ENCODE results near the gene BCAP31.
"Not testable (repeated sequence)": the region's sequence is repeated elsewhere in the genome, so short reads cannot be mapped to it uniquely, and the experiment has no call there.

BCAP31 gene

GRCh38 chrX:153763989-153764755 lies 40.0 kb upstream of the BCAP31 start, which contains the start of gene PLXNB3:
PLXNB3 (plus strand) TSS chrX:153764249; CDS start chrX:153765536, 1,287 bp downstream.
- DNase-seq: no peak

GRCh38 chrX:153763298-153763932 lies 39.2 kb upstream of the BCAP31 start:
- DNase-seq: no peak

- no peak for DNase-seq
Measured at GRCh38 chrX:153762626-153763173, 38.5 kb upstream of the BCAP31 start.

- no peak for DNase-seq
Measured at GRCh38 chrX:153761863-153762262, 37.7 kb upstream of the BCAP31 start.

GRCh38 chrX:153755136-153755535 lies 30.9 kb upstream of the BCAP31 start:
- DNase-seq: no peak

- no peak for DNase-seq
Measured at GRCh38 chrX:153750127-153750774, 26.1 kb upstream of the BCAP31 start.

- not testable (repeated sequence) for DNase-seq
Measured at GRCh38 chrX:153749017-153749416, 24.8 kb upstream of the BCAP31 start.

- DNase-seq: not testable (repeated sequence)
Measured at GRCh38 chrX:153746991-153747390, 22.8 kb upstream of the BCAP31 start.

- DNase-seq: no peak
Measured at GRCh38 chrX:153746359-153746758, 22.2 kb upstream of the BCAP31 start.

GRCh38 chrX:153745067-153745433 lies 20.9 kb upstream of the BCAP31 start:
- not testable (repeated sequence) for DNase-seq

- no peak for DNase-seq
Measured at GRCh38 chrX:153744210-153745066, 20.3 kb upstream of the BCAP31 start.

GRCh38 chrX:153743468-153744209 lies 19.5 kb upstream of the BCAP31 start:
- not testable (repeated sequence) for DNase-seq

- peak; percentile 41 for DNase-seq
Measured at GRCh38 chrX:153742796-153743467, 18.7 kb upstream of the BCAP31 start.

GRCh38 chrX:153742111-153742510 lies 17.9 kb upstream of the BCAP31 start:
- DNase-seq: not testable (repeated sequence)

- DNase-seq: no peak
Measured at GRCh38 chrX:153741446-153741845, 17.3 kb upstream of the BCAP31 start.

GRCh38 chrX:153740631-153741222 lies 16.5 kb upstream of the BCAP31 start:
- DNase-seq: no peak

GRCh38 chrX:153739754-153740486 lies 15.7 kb upstream of the BCAP31 start:
- no peak for DNase-seq

- DNase-seq: no peak
Measured at GRCh38 chrX:153738056-153738605, 13.9 kb upstream of the BCAP31 start.

- no peak for DNase-seq
Measured at GRCh38 chrX:153736871-153737441, 12.8 kb upstream of the BCAP31 start.

All from right kidney (tissue), 1 donor.